HG03280 (cell line): ENCODE results near the gene ABHD18.
"Not testable (repeated sequence)": the region's sequence is repeated elsewhere in the genome, so short reads cannot be mapped to it uniquely, and the experiment has no call there.

ENCODE experiments used
- ATAC-seq: cut with Tn5 transposase; IDR thresholded peaks from one replicate; pipeline ENCODE4 v1.9.1; 2021; ENCODE audit warnings: mild to moderate bottlenecking, moderate library complexity; ENCODE audit not compliant: unreplicated experiment

The ABHD18 gene

GRCh38 chr4:128061566-128062536 is 96.6 kb downstream of the ABHD18 start:
- ATAC-seq: peak; percentile 39

GRCh38 chr4:128066453-128066820 is 101.2 kb downstream of the ABHD18 start:
- ATAC-seq: not testable (repeated sequence)

GRCh38 chr4:128068918-128069317 is 103.7 kb downstream of the ABHD18 start:
- no peak for ATAC-seq

GRCh38 chr4:128076464-128076863 is 111.3 kb downstream of the ABHD18 start:
- no peak for ATAC-seq
